Measurements from ENCODE around the gene HELZ. TPM values are rescaled to one million over a fixed set of nuclear protein-coding genes. Genes with fewer than 3 reads are reported as not detected.

HELZ gene
- total RNA-seq, 1 donor from 2014 or later = 72.5 TPM

DNA sequence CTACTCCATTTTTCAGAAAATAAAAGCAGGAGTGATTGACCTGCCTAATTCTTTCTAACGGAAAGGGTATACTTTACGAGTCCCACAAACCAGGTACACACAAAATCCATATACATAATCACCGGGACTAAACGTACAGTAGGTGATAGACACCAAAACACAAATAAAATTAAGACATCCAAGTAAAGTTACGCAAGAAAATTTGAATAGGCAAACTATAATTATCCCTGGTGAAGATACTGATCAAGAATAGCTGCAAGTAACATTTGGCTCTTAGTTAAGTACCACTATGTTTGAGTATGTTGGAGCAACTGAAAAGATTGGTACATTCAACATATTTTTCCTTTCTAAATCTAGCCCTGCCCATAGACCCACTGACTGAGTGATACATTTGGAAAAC is 1.7 kb downstream of the HELZ start:
- peak overlapping the region; percentile 98 for H3K4me3 ChIP-seq
- no peak overlapping the region for H3K27ac ChIP-seq
- H3K27me3 ChIP-seq = no peaks in the 10 kb centered on the region
- H3K4me1 ChIP-seq = peaks cover 59% of the 10 kb centered on the region
- no peak for DNase-seq
- peaks cover 17% of the 10 kb centered on the region for H3K36me3 ChIP-seq
- intact Hi-C loops (cut with DNase I) = no loop called here
- ATAC-seq = no peak
- no peaks in the 10 kb centered on the region for H3K9me3 ChIP-seq
- TF ChIP-seq, protein P1, sequence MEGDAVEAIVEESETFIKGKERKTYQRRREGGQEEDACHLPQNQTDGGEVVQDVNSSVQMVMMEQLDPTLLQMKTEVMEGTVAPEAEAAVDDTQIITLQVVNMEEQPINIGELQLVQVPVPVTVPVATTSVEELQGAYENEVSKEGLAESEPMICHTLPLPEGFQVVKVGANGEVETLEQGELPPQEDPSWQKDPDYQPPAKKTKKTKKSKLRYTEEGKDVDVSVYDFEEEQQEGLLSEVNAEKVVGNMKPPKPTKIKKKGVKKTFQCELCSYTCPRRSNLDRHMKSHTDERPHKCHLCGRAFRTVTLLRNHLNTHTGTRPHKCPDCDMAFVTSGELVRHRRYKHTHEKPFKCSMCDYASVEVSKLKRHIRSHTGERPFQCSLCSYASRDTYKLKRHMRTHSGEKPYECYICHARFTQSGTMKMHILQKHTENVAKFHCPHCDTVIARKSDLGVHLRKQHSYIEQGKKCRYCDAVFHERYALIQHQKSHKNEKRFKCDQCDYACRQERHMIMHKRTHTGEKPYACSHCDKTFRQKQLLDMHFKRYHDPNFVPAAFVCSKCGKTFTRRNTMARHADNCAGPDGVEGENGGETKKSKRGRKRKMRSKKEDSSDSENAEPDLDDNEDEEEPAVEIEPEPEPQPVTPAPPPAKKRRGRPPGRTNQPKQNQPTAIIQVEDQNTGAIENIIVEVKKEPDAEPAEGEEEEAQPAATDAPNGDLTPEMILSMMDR (IDR thresholded peaks at IDR 0.05) = no peak

DNA sequence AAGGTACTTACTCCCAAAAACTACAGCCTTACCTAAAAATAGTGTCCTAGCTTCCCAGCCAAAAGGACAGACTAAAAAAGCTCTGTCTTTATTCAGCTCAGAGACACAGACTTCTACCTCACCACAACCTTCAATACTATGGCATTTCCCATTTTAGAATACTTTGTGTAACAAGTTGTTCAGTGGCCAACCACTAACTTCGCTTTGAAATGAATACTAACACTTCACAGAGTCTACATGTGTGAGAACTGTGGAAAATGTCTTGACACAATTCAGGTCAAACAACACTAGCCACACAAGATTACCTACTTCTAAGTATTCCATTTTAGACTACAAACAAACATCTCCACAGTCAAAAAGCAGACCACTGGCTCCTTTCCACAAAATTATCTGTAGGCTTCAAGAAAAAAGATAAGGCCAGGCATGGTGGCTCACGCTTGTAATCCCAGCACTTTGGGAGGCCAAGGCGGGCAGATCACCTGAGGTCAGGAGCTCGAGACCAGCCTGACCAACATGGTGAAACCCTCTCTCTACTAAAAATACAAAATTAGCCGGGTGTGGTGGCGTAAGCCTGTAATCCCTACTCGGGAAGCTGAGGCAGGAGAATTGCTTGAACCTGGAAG is 3.2 kb downstream of the HELZ start:
- ATAC-seq (no peak), DNase-seq (no peak)
- peaks cover 31% of the 10 kb centered on the region for H3K36me3 ChIP-seq
- intact Hi-C loops (cut with DNase I) = no loop called here
- TF ChIP-seq, protein P1 (IDR thresholded peaks at IDR 0.05) = no peak
- no peak overlapping the region for H3K27ac ChIP-seq
- H3K4me3 ChIP-seq = no peak overlapping the region
- H3K27me3 ChIP-seq = no peaks in the 10 kb centered on the region
- no peaks in the 10 kb centered on the region for H3K9me3 ChIP-seq
- peaks cover 55% of the 10 kb centered on the region for H3K4me1 ChIP-seq

DNA sequence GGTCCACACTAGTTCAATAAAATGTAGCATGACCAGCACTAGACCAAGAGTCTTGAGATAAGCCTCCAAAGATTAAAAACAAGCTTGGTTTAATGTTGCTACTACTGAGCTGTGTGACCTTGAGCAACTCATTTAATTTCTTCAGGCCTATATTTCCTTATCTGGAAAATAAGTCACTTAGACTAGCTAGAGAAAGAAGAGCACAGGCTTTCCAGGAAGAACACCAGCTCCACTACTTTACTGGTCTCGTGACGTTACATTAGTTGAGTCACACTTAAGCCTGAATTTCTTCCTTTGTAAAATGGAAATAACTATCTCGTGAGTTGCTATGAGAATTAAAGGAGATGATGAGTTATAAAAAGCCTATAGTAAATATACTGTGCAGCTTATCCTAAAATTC is 5.4 kb downstream of the HELZ start:
- Histone ChIP-seq H3K4me3 (no peak overlapping the region), H3K9me3 (no peaks in the 10 kb centered on the region), H3K36me3 (peaks cover 51% of the 10 kb centered on the region), H3K27me3 (no peaks in the 10 kb centered on the region), H3K27ac (peak overlapping the region; percentile 14), H3K4me1 (peaks cover 46% of the 10 kb centered on the region)
- intact Hi-C loops (cut with DNase I) = no loop called here
- DNase-seq (no peak), ATAC-seq (peak; percentile 36)
- TF ChIP-seq, protein P1 (IDR thresholded peaks at IDR 0.05) = no peak

DNA sequence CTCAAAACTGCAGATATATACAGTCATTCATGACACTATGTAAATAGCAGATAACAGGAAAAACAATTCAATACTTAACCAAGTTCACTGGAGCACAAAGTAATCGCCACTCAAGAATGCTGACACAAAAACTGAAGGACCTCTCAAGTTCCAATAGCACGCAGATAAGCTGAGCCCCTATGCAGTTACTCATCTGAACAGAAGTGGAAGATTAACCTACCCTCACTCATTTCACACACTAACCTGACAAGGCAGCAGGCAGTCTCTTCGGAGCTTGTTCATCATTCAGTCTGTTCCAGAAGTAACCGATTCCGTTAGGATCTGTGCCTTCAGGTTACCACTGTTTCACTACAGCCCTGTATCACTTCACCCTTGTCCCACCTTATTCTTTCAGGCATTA is 6.0 kb downstream of the HELZ start:
- TF ChIP-seq, protein P1 (IDR thresholded peaks at IDR 0.05) = no peak
- H3K4me3 ChIP-seq = no peak overlapping the region
- no peaks in the 10 kb centered on the region for H3K9me3 ChIP-seq
- peaks cover 45% of the 10 kb centered on the region for H3K4me1 ChIP-seq
- peaks cover 57% of the 10 kb centered on the region for H3K36me3 ChIP-seq
- H3K27ac ChIP-seq = peak overlapping the region; percentile 14
- ATAC-seq (peak; percentile 39), DNase-seq (no peak)
- no peaks in the 10 kb centered on the region for H3K27me3 ChIP-seq
- intact Hi-C loops (cut with DNase I) = no loop called here

DNA sequence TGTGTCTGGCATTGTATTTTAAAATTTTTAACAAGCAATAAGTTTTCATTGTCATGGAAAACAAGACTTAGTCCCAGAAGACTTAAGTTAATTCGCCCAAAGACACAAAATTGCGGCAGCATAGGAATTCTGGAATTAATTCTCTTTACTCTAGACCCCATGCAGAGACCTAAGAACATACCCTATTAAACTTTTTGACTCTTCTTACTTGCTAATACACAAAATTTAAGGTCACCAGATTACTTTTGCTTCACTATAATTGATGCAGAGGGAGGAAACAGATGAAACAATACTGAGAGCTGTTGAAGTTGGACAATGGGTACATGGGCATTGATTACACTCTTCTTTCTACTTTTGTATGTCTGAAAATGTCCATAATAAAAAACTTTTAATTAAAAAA is 12.6 kb downstream of the HELZ start:
- DNase-seq (no peak), ATAC-seq (no peak)
- H3K9me3 ChIP-seq = no peaks in the 10 kb centered on the region
- no peak overlapping the region for H3K4me3 ChIP-seq
- peaks cover 13% of the 10 kb centered on the region for H3K4me1 ChIP-seq
- H3K27me3 ChIP-seq = no peaks in the 10 kb centered on the region
- TF ChIP-seq, protein P1 (IDR thresholded peaks at IDR 0.05) = no peak
- H3K27ac ChIP-seq = no peak overlapping the region
- peaks cover 37% of the 10 kb centered on the region for H3K36me3 ChIP-seq
- intact Hi-C loops (cut with DNase I) = no loop called here

Measured in upper lobe of right lung (tissue), 1 donor.